Skeletal muscle tissue (tissue), 4 donors: Measurements from ENCODE around the gene RPTOR. TPM values are rescaled to one million over a fixed set of nuclear protein-coding genes. Genes with fewer than 3 reads are reported as not detected.
"Not testable (repeated sequence)": the region's sequence is repeated elsewhere in the genome, so short reads cannot be mapped to it uniquely, and the experiment has no call there.

Experiments
- H3K27ac ChIP-seq: one replicate; pipeline ENCODE4 v1.7.0; 2013; ENCODE audit warnings: mild to moderate bottlenecking, low read depth, low read length, inconsistent platforms
- H3K27me3 ChIP-seq, 3 donors: one replicate each; pipeline ENCODE4 v1.7.0; 2013; ENCODE audit warnings: low read length in 3 of 3; ENCODE audit not compliant: control insufficient read depth in 3 of 3, insufficient read depth in 3 of 3
- H3K36me3 ChIP-seq, 3 donors: one replicate each; pipeline ENCODE4 v1.7.0; 2013; ENCODE audit warnings: low read length in 3 of 3; ENCODE audit not compliant: control insufficient read depth in 3 of 3, insufficient read depth in 3 of 3
- H3K4me1 ChIP-seq, 3 donors: one replicate each; pipeline ENCODE4 v1.7.0; 2013; ENCODE audit warnings: low read length in 3 of 3, mild to moderate bottlenecking in 3 of 3; ENCODE audit not compliant: control insufficient read depth in 3 of 3, insufficient read depth in 3 of 3
- H3K4me3 ChIP-seq, 3 donors: one replicate each; pipeline ENCODE4 v1.7.0; 2013; ENCODE audit warnings: low read length in 3 of 3
- H3K9ac ChIP-seq, 3 donors: one replicate each; pipeline ENCODE4 v1.7.0; 2013; ENCODE audit warnings: low read length in 3 of 3, mild to moderate bottlenecking in 3 of 3, moderate library complexity in 2 of 3, low read depth in 1 of 3
- H3K9me3 ChIP-seq, 3 donors: one replicate each; pipeline ENCODE4 v1.7.0; 2013; ENCODE audit warnings: low read length in 3 of 3; ENCODE audit not compliant: control insufficient read depth in 3 of 3
- total RNA-seq: library from RNA; depleted of rRNA; stranded (reverse); fragments of >200 nt; gene quantifications from one replicate; pipeline ENCODE4 v1.2.3, GENCODE V29; 2014
- donor health status: Osteomylitis.

RPTOR gene
- total RNA-seq, 1 donor from 2014 or later, result 24.5 TPM

- H3K4me3 ChIP-seq, result no peak overlapping the region
- peaks cover 0 to 17% (median 4%) of the 10 kb centered on the region in 3 donors for H3K4me1 ChIP-seq
- H3K27ac ChIP-seq, result no peak overlapping the region
- no peaks in the 10 kb centered on the region for H3K9me3 ChIP-seq
- no peak overlapping the region for H3K9ac ChIP-seq
- no peaks in the 10 kb centered on the region for H3K27me3 ChIP-seq
- peaks cover 0 to 2% (median 0%) of the 10 kb centered on the region in 3 donors for H3K36me3 ChIP-seq
These were observed 268.7 kb downstream of the RPTOR start for GRCh38 chr17:80813318-80813717.

- Histone ChIP-seq H3K27me3 (no peaks in the 10 kb centered on the region), H3K27ac (no peak overlapping the region), H3K36me3 (peaks cover 0 to 2% (median 0%) of the 10 kb centered on the region in 3 donors)
These were observed 269.9 kb downstream of the RPTOR start for GRCh38 chr17:80814491-80814890.

GRCh38 chr17:80815151-80815681, 270.6 kb downstream of the RPTOR start:
- Histone ChIP-seq H3K27me3 (no peaks in the 10 kb centered on the region), H3K9me3 (no peaks in the 10 kb centered on the region), H3K9ac (no peak overlapping the region), H3K4me3 (no peak overlapping the region), H3K4me1 (peaks cover 0 to 17% (median 4%) of the 10 kb centered on the region in 3 donors), H3K36me3 (peaks cover 0 to 2% (median 0%) of the 10 kb centered on the region in 3 donors), H3K27ac (no peak overlapping the region)

More at GRCh38 chr17:80814491-80814890, 269.9 kb downstream of the RPTOR start:
- H3K4me3 ChIP-seq, result no peak overlapping the region
- H3K4me1 ChIP-seq, result peaks cover 0 to 17% (median 4%) of the 10 kb centered on the region in 3 donors
- H3K9ac ChIP-seq, result no peak overlapping the region
- H3K9me3 ChIP-seq, result no peaks in the 10 kb centered on the region

- not testable (repeated sequence) for H3K9ac ChIP-seq, H3K36me3 ChIP-seq, H3K27me3 ChIP-seq, H3K4me3 ChIP-seq, H3K9me3 ChIP-seq, H3K27ac ChIP-seq
- H3K4me1 ChIP-seq, result peaks cover 0 to 17% (median 4%) of the 10 kb centered on the region in 3 donors
These were observed 271.1 kb downstream of the RPTOR start for GRCh38 chr17:80815718-80816117.

- no peaks in the 10 kb centered on the region for H3K27me3 ChIP-seq
- H3K4me3 ChIP-seq, result no peak overlapping the region
- H3K4me1 ChIP-seq, result peaks cover 0 to 16% (median 4%) of the 10 kb centered on the region in 3 donors
- no peak overlapping the region for H3K27ac ChIP-seq
- no peak overlapping the region for H3K9ac ChIP-seq
- H3K36me3 ChIP-seq, result peaks cover 0 to 2% (median 0%) of the 10 kb centered on the region in 3 donors
- no peaks in the 10 kb centered on the region for H3K9me3 ChIP-seq
These were observed 271.8 kb downstream of the RPTOR start for GRCh38 chr17:80816241-80817103.

GRCh38 chr17:80817321-80817845, 272.7 kb downstream of the RPTOR start:
- Histone ChIP-seq H3K4me3 (no peak overlapping the region), H3K9me3 (no peaks in the 10 kb centered on the region), H3K4me1 (peaks cover 0 to 13% (median 4%) of the 10 kb centered on the region in 3 donors), H3K36me3 (peaks cover under 1 to 6% (median 3%) of the 10 kb centered on the region in 3 donors), H3K27me3 (no peaks in the 10 kb centered on the region), H3K9ac (no peak overlapping the region), H3K27ac (no peak overlapping the region)

GRCh38 chr17:80817861-80818260, 273.2 kb downstream of the RPTOR start:
- H3K4me3 ChIP-seq, result no peak overlapping the region
- H3K27me3 ChIP-seq, result no peaks in the 10 kb centered on the region
- H3K27ac ChIP-seq, result no peak overlapping the region
- no peak overlapping the region for H3K9ac ChIP-seq
- H3K4me1 ChIP-seq, result peaks cover 0 to 13% (median 4%) of the 10 kb centered on the region in 3 donors
- H3K36me3 ChIP-seq, result peaks cover 5 to 9% (median 7%) of the 10 kb centered on the region in 3 donors
- H3K9me3 ChIP-seq, result no peaks in the 10 kb centered on the region

- Histone ChIP-seq H3K9ac (no peak overlapping the region), H3K27me3 (no peaks in the 10 kb centered on the region), H3K4me1 (peaks cover 0 to 13% (median 2%) of the 10 kb centered on the region in 3 donors), H3K36me3 (peaks cover 9 to 12% (median 12%) of the 10 kb centered on the region in 3 donors), H3K27ac (no peak overlapping the region), H3K4me3 (no peak overlapping the region), H3K9me3 (no peaks in the 10 kb centered on the region)
These were observed 274.2 kb downstream of the RPTOR start for GRCh38 chr17:80818871-80819270.

GRCh38 chr17:80819422-80820164, 275.0 kb downstream of the RPTOR start:
- Histone ChIP-seq H3K4me3 (no peak overlapping the region), H3K27ac (no peak overlapping the region), H3K4me1 (peaks cover 0 to 13% (median 2%) of the 10 kb centered on the region in 3 donors), H3K36me3 (peaks cover 9 to 12% (median 12%) of the 10 kb centered on the region in 3 donors), H3K9me3 (no peaks in the 10 kb centered on the region), H3K27me3 (no peaks in the 10 kb centered on the region), H3K9ac (no peak overlapping the region)
